Lung microvascular endothelial cell (primary cell): ENCODE measurements around the gene CCSER1. TPM values are rescaled to one million over a fixed set of nuclear protein-coding genes. Genes with fewer than 3 reads are reported as not detected.
"Not testable (repeated sequence)": the region's sequence is repeated elsewhere in the genome, so short reads cannot be mapped to it uniquely, and the experiment has no call there.

Source experiments
- DNase-seq, 2 donors: peaks; one replicate each; pipeline versions ENCODE4 v3.0.0 to v3.0.0-alpha.2; 2010; ENCODE audit warnings: low read depth in 2 of 2
- total RNA-seq: library from RNA; depleted of rRNA; stranded (reverse); fragments of >200 nt; gene quantifications from 2 replicates; pipeline ENCODE4 v1.2.1, GENCODE V29; 2014

Gene CCSER1
- total RNA-seq, 1 donor from 2014 or later: 0.20 TPM

DNA sequence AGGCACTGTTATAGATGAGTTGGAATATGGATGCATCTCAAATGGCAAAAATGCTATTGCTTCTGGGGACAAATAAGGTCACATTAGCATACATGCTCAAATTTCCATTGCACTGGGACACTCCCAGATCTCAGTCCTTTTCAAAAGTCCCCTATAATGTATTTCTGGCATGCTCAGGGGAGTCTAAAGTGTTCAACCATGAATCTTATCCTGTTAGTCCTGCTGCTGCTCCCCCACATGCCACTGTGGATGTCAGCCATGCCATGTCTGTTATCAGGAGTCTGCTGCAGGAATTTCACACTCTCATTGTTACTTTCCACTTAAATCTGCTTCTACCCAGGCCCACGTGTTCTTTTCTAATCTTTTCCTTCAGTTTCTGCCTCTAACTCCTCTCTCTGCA lies 1000.6 kb downstream of the CCSER1 start:
- DNase-seq: no peak

GRCh38 chr4:91128519-91128918 lies 1001.3 kb downstream of the CCSER1 start:
- no peak for DNase-seq

GRCh38 chr4:91147067-91147466 lies 1019.9 kb downstream of the CCSER1 start:
- DNase-seq: no peak

- DNase-seq: not testable (repeated sequence)
Measured at GRCh38 chr4:91154041-91154440, 1026.8 kb downstream of the CCSER1 start.

GRCh38 chr4:91167864-91168653 lies 1040.9 kb downstream of the CCSER1 start:
- DNase-seq: not testable (repeated sequence)

- no peak for DNase-seq
Measured at GRCh38 chr4:91170768-91171167, 1043.6 kb downstream of the CCSER1 start.

DNA sequence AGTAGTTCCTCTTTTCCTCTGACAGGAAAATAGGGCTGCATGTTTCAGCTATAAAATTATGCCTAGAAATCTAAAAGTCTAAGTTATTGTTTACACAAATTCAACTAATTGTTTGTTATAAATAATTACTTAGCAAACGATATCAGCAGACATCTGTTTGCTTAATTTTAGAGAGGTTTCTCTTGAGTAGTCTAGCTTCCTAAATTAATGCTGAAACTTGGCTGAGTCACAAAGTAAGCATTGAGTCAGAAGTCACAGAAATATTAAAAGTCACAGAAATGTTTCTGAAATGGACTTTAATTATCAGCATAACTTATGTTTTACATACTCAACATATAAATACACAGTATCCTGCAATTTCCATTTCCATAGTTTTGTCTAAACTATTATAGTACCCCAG lies 1044.0 kb downstream of the CCSER1 start:
- DNase-seq: no peak

GRCh38 chr4:91185061-91185460 lies 1057.9 kb downstream of the CCSER1 start:
- DNase-seq: not testable (repeated sequence)

DNA sequence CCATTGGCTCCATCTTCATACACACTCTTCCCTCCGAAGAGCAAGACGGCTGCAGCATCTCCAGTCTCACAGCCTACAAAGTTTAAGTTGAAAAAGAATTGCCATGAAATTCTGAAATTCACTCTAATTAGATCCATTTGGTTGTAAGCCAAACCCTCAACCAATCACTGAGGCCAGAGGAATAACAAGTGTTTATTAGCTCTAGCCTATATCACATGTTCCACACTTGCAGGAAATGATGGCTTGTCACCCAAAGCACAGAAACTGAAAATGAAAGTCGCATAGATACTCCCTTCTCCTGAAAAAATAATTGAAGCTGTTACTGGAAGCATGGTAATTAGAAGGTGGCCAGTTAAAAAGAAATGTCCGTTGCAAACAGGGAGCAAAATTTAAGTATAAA lies 1071.8 kb downstream of the CCSER1 start:
- no peak for DNase-seq

DNA sequence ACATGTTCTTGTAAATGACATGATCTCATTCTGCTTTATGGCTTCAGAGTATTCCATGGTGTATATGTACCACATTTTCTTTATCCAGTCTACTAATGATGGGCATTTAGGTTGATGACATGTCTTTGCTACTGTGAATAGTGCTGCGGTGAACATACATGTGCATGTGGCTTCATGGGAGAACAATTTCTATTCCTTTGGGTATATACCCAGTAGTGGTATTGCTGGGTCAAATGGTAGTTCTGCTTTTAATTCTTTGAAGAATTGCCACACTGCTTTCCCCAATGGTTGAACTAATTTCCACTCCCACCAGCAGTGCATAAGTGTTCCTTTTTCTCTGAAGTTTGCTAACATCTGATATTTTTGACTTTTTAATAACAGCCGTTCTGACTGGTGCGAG lies 1080.3 kb downstream of the CCSER1 start:
- no peak for DNase-seq

DNA sequence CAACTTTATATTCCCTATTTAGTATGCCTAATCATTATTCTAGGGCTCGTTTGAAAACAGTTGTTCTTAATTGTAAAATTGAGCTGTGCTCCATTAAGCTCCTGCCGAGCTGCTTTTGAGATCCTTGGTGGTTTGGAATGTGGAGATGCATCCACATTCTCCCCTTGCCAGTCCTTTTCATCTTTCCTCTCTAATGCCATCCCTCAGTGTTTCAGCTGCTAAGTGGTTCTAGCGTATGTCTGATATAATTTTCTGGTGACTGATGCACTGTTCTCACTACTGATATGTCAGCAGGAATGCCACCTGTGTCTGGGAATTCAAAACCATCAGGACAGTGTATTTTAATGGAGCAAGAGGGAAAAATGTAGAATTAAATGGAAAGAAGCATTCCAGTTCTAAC lies 1085.0 kb downstream of the CCSER1 start:
- DNase-seq: no peak

DNA sequence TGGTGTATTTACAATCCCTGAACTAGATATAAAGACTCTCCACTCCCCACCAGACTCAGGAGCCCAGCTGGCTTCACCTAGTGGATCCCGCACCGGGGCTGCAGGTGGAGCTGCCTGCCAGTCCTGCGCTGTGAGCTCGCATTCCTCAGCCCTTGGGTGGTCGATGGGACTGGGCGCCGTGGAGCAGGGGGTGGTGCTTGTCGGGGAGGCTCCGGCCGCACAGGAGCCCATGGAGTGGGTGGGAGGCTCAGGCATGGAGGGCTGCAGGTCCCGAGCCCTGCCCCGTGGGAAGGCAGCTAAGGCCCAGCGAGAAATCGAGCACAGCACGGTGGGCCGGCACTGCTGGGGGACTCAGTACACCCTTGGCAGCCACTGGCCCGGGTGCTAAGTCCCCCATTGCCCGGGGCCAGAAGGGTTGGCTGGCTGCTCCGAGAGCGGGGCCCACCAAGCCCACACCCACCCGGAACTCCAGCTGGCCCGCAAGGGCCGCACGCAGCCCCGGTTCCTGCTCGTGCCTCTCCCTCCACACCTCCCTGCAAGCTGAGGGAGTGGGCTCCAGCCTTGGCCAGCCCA lies 1090.7 kb downstream of the CCSER1 start:
- not testable (repeated sequence) for DNase-seq

DNA sequence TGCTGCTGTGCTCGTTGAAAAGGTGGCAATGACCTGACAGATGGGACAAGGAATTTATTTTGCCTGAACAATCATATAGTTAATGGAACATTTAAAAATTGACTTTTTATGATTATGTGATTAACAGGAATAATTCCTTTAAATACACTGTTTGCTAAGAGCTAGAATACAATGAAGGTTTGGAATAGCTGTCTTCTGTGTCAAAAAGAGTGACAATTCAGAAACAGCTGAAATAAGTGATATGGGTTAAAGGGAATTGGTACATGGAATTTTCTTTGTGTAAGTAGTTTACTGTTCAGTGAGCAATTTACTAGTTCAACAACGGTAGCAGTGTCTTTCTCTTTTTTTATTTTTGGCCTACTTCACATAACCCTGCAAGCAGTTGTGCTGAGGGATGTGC lies 1093.1 kb downstream of the CCSER1 start:
- no peak for DNase-seq

- no peak for DNase-seq
Measured at GRCh38 chr4:91222014-91222413, 1094.8 kb downstream of the CCSER1 start.

DNA sequence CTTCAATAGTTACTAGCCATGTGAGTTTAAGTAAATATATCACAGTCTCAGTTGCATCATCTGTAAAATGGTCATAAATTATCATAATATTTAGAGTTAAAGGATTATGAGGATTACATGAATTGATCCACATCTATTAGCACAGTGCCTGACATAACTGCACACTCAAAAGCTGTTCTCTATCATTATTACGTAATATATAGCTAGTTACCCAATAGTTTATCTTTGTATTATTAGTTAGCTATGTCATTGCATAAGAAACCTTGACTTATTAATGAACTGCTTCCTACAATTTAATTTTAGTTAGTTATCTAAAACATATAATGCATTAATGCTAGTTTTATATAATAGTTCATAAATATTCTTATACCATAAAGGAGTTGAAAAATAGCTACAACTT lies 1099.7 kb downstream of the CCSER1 start:
- DNase-seq: no peak

GRCh38 chr4:91228659-91229058 lies 1101.5 kb downstream of the CCSER1 start:
- no peak for DNase-seq

- DNase-seq: no peak
Measured at GRCh38 chr4:91233164-91233563, 1106.0 kb downstream of the CCSER1 start.

DNA sequence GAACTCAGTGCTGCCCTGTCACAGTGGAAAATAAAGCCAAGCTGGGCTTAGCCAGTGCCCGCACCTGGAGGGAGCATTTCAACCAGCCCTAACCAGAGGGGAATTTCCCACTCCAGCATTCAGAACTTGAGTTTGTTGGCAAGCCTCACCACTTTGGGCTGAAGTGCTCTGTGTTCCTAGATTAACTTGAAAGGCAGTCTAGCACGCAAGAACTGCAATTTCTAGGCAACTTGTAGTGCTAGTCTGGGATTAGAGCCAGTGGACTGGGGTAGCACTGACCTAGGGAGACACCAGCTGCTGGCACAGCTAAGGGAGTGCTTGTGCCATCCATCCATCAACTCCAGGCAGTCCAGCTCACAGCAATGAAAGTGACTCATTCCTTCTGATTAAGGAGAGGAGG lies 1115.9 kb downstream of the CCSER1 start:
- DNase-seq: no peak

- no peak for DNase-seq
Measured at GRCh38 chr4:91256043-91256442, 1128.8 kb downstream of the CCSER1 start.

DNA sequence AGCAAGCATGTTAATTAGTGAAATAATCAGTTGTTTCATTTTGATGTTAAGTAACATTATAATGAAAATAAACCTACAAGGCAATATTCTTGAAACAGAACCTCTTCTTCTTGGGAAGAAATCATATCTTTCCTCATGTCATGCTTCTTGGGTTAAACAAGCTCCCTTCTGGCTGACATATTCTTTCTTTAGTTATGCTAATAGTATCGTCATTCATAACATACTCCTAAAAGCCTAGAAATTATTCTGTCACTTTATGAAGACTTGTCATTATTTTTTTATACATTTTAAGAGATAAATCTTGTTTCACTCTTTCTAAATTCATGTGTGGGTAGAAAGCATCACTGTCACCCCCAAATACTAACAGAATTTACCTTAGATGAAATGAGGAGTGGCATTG lies 1129.6 kb downstream of the CCSER1 start:
- DNase-seq: no peak

DNA sequence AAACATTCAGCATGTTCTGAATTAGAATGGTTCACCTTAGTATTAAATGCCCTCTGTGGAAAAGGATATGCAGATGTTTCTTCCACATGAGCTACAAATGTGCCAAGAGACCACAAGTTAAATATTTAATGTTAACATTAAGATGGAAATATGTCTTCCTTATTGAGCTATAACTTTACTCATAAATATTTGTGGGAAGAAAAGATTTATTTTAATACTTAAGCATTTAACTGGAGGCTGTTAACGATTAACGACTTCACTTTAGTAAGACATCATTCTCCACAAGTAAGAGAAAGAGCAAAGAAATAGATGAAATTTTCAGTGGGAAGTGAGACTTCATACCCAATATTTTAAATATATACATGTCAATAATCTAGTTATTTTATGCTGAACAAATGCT lies 1130.5 kb downstream of the CCSER1 start:
- no peak for DNase-seq

GRCh38 chr4:91258326-91258725 lies 1131.1 kb downstream of the CCSER1 start:
- DNase-seq: no peak

DNA sequence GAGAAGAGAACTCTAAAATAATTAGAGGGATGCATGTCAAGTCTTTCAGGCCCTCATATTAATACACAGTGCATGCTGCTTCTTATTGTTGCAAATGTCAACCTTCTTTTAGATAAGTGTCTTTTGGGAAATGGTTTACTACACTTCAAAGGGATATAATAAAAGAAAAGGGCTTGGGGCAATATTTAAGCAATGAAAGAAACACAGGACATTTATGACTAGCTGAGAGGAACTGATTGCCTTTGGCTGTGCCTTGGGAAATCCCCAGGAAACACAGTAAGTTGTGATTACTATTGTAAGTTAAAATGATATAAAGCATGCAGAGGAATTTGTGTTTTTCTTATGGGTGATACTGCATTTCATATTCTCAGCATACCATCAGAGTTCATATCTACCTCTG lies 1140.3 kb downstream of the CCSER1 start:
- no peak for DNase-seq
